HepG2 (cell line): ENCODE measurements around the gene HEXIM1. TPM values are rescaled to one million over a fixed set of nuclear protein-coding genes. Genes with fewer than 3 reads are reported as not detected.

Experiments used
- ARNT ChIP-seq: fragments of 450-650 bp; IDR thresholded peaks from 2 replicates; pipeline ENCODE4 v1.6.1; 2017
- DMTF1 ChIP-seq: sonication (generic); formaldehyde crosslinking; IDR thresholded peaks from 2 replicates; pipeline ENCODE4 v1.4.0; 2020; ENCODE audit warnings: mild to moderate bottlenecking, missing genetic modification reagents
- DR1 ChIP-seq: sonication (generic); formaldehyde crosslinking; IDR thresholded peaks from 2 replicates; pipeline ENCODE4 v1.8.0; 2021; ENCODE audit warnings: mild to moderate bottlenecking, missing genetic modification reagents, inconsistent platforms
- ELK4 ChIP-seq: sonication (generic); formaldehyde crosslinking; IDR thresholded peaks from 2 replicates; pipeline ENCODE4 v1.9.0; 2021; ENCODE audit warnings: missing genetic modification reagents, borderline replicate concordance
- HNRNPL ChIP-seq: fragments of 200-400 bp; formaldehyde crosslinking; IDR thresholded peaks from 2 replicates; pipeline ENCODE4 v1.6.1; 2017; ENCODE audit warnings: mild to moderate bottlenecking, low read depth, low read length
- IKZF5 ChIP-seq: IDR thresholded peaks from 2 replicates; pipeline ENCODE4 v1.6.1; 2018; ENCODE audit warnings: missing genetic modification reagents, mild to moderate bottlenecking, missing compliant biosample characterization
- IRF9 ChIP-seq: sonication (generic); formaldehyde crosslinking; IDR thresholded peaks from 2 replicates; pipeline ENCODE4 v1.8.0; 2022; ENCODE audit warnings: missing genetic modification reagents, mild to moderate bottlenecking, borderline replicate concordance
- KAT7 ChIP-seq: IDR thresholded peaks from 2 replicates; pipeline ENCODE4 v1.6.1; 2018; ENCODE audit warnings: borderline replicate concordance, missing compliant biosample characterization
- MYNN ChIP-seq: sonication (generic); formaldehyde crosslinking; IDR thresholded peaks from 2 replicates; pipeline ENCODE4 v1.4.0; 2020; ENCODE audit warnings: mild to moderate bottlenecking, low read depth, missing genetic modification reagents
- POLR2A ChIP-seq, 2 experiments: IDR thresholded peaks; 2 replicates each; pipeline ENCODE4 v1.6.1; 2011; ENCODE audit warnings: low read depth in 2 of 2, low read length in 2 of 2, mild to moderate bottlenecking in 1 of 2, moderate library complexity in 1 of 2; ENCODE audit not compliant: insufficient read depth in 1 of 2
- SAFB2 ChIP-seq: sonication (generic); formaldehyde crosslinking; IDR thresholded peaks from 2 replicates; pipeline ENCODE4 v1.5.1; 2020; ENCODE audit warnings: missing genetic modification reagents, low read depth, mild to moderate bottlenecking, borderline replicate concordance
- SMARCE1 ChIP-seq: fragments of 450-650 bp; IDR thresholded peaks from 2 replicates; pipeline ENCODE4 v1.6.1; 2017; ENCODE audit warnings: borderline replicate concordance
- TEAD2 ChIP-seq: sonication (generic); formaldehyde crosslinking; IDR thresholded peaks from 2 replicates; pipeline ENCODE4 v1.9.0; 2021; ENCODE audit warnings: missing genetic modification reagents
- TFDP2 ChIP-seq: sonication (generic); formaldehyde crosslinking; IDR thresholded peaks from 2 replicates; pipeline ENCODE4 v1.4.0; 2020; ENCODE audit warnings: missing genetic modification reagents
- ZNF24 ChIP-seq: fragments of 450-650 bp; IDR thresholded peaks from 2 replicates; pipeline ENCODE4 v1.6.1; 2017; ENCODE audit warnings: antibody characterized with exemption, mild to moderate bottlenecking
- ZNF256 ChIP-seq: sonication (generic); formaldehyde crosslinking; conservative IDR thresholded peaks from 2 replicates; pipeline ENCODE4 v1.4.0; 2020; ENCODE audit warnings: missing genetic modification reagents
- ZNF703 ChIP-seq: sonication (generic); formaldehyde crosslinking; IDR thresholded peaks from 2 replicates; pipeline ENCODE4 v1.5.1; 2020; ENCODE audit warnings: missing genetic modification reagents, mild to moderate bottlenecking, moderate library complexity, borderline replicate concordance
- polyA plus RNA-seq, 8 experiments: library from polyadenylated mRNA; depleted of rRNA in 3 of 8; stranded (reverse) in 7 of 8; unstranded in 1 of 8; fragments of >200 nt; fragmentation: Illumina TruSeq in 4 of 8; extraction: Trizol in 4 of 8; gene quantifications; 2 replicates each; pipeline versions ENCODE4 v1.2.1 to v1.2.3, GENCODE V29; 2011 to 2016; ENCODE audit warnings: low read depth in 4 of 8, missing spikeins in 1 of 8, mixed read lengths in 1 of 8; ENCODE audit not compliant: insufficient read depth in 1 of 8
- total RNA-seq, 5 experiments: library from RNA; depleted of rRNA; stranded (reverse); fragments of >200 nt; fragmentation: Illumina TruSeq; extraction: Trizol; gene quantifications; 2 replicates each; pipeline ENCODE4 v1.2.3, GENCODE V29; 2016; ENCODE audit warnings: low read depth in 1 of 5
- TF ChIP-seq, protein P1 (sequence below): sonication (generic); formaldehyde crosslinking; IDR thresholded peaks from 2 replicates; pipeline ENCODE4 v1.5.1; 2020; ENCODE audit warnings: mild to moderate bottlenecking, missing genetic modification reagents

Gene HEXIM1
- total and polyA plus RNA-seq, 2 of the 13 experiments (the other 11 are each of a cell fraction or from before 2014, with no cell fraction given) = 10.5 to 16.6 TPM

GRCh38 chr17:45148183-45149036 is at the start of gene HEXIM1 (continued):
- TF ChIP-seq IKZF5 (CRISPR knock-in tag) = peak; percentile 83; the same call in 1 of the 2 replicates
- no peak for TF ChIP-seq ZNF256 (CRISPR knock-in tag)
- TF ChIP-seq ZNF703 (CRISPR knock-in tag) = no peak
- peak; percentile 79 for TF ChIP-seq TEAD2
- TF ChIP-seq HNRNPL = 0 out of 2 replicates have a peak, but pooled peaks have one; percentile 69
- TF ChIP-seq IRF9 (CRISPR knock-in tag) = peak; percentile 96
- TF ChIP-seq POLR2A (IDR thresholded peaks at IDR 0.05; ENCODE audit: insufficient read depth in 1 of 2, low read depth in 2 of 2, low read length in 2 of 2) = peak; percentile 100
- TF ChIP-seq KAT7 (CRISPR knock-in tag) = peak; percentile 86; the same call in 1 of the 2 replicates
- TF ChIP-seq DMTF1 = no peak
- TF ChIP-seq ARNT = no peak
- TF ChIP-seq MYNN (CRISPR knock-in tag) = peak; percentile 30; the same call in 1 of the 2 replicates
- TF ChIP-seq DR1 (CRISPR knock-in tag) = peak; percentile 100
- no peak for TF ChIP-seq ELK4 (CRISPR knock-in tag)
- TF ChIP-seq SAFB2 (CRISPR knock-in tag) = peak; percentile 98; the same call in 1 of the 2 replicates
- TF ChIP-seq SMARCE1 = no peak
- peak; percentile 63; the same call in 1 of the 2 replicates for TF ChIP-seq ZNF24
- TF ChIP-seq, protein P1, sequence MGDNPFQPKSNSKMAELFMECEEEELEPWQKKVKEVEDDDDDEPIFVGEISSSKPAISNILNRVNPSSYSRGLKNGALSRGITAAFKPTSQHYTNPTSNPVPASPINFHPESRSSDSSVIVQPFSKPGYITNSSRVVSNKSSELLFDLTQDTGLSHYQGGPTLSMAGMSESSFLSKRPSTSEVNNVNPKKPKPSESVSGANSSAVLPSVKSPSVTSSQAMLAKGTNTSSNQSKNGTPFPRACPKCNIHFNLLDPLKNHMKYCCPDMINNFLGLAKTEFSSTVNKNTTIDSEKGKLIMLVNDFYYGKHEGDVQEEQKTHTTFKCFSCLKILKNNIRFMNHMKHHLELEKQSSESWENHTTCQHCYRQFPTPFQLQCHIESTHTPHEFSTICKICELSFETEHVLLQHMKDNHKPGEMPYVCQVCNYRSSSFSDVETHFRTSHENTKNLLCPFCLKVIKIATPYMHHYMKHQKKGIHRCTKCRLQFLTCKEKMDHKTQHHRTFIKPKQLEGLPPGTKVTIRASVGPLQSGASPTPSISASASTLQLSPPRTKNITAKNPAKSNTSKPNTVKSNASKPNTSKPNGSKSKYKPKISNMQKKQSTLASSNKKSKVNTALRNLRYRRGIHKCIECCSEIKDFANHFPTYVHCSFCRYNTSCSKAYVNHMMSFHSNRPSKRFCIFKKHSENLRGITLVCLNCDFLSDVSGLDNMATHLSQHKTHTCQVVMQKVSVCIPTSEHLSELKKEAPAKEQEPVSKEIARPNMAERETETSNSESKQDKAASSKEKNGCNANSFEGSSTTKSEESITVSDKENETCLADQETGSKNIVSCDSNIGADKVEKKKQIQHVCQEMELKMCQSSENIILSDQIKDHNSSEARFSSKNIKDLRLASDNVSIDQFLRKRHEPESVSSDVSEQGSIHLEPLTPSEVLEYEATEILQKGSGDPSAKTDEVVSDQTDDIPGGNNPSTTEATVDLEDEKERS (CRISPR knock-in tag) = peak; percentile 30; the same call in 1 of the 2 replicates
- TF ChIP-seq TFDP2 (CRISPR knock-in tag) = peak; percentile 87
